GM13976 (cell line): Measurements from ENCODE around the gene COBLL1.

Source experiments
- DNase-seq: peaks from one replicate; pipeline ENCODE4 v3.0.0; 2012; ENCODE audit warnings: low spot score
- in situ Hi-C: fragments of 300-500 bp; cut with MboI; formaldehyde crosslinking; loops from one replicate; pipeline ENCODE4 v1.12.0; 2022; ENCODE audit warnings: low sequenced_read_pairs, mixed read lengths, inconsistent platforms; ENCODE audit not compliant: unreplicated experiment
- TF ChIP-seq, protein P1 (sequence below): IDR thresholded peaks from 2 replicates; pipeline ENCODE4 v1.5.1; 2012; ENCODE audit warnings: borderline replicate concordance, mild to moderate bottlenecking; ENCODE audit not compliant: insufficient read depth; ENCODE audit errors: extremely low read depth, missing control alignments, control extremely low read depth

The COBLL1 gene

DNA sequence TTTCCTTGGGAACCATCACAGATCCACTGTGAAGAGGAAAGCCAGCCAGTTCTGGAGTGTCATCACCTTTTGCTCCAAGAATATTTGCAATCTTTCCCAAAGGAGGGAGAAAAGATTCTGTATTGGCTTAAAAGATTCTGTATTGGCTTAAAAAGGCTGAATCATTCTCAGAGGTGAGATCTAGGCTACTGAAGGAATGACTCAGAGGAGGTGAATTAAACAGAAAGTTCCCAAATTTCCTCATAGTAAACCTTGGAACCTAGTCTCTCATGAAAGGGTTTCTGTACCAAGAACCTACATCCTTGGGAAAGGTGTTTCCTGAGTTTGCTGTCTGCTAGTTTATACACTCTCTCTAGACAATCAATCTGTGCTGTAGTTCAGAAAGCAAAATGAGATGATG is 186.3 kb downstream of the COBLL1 start:
- no peak for DNase-seq
- in situ Hi-C loops = no loop called here
- TF ChIP-seq, protein P1, sequence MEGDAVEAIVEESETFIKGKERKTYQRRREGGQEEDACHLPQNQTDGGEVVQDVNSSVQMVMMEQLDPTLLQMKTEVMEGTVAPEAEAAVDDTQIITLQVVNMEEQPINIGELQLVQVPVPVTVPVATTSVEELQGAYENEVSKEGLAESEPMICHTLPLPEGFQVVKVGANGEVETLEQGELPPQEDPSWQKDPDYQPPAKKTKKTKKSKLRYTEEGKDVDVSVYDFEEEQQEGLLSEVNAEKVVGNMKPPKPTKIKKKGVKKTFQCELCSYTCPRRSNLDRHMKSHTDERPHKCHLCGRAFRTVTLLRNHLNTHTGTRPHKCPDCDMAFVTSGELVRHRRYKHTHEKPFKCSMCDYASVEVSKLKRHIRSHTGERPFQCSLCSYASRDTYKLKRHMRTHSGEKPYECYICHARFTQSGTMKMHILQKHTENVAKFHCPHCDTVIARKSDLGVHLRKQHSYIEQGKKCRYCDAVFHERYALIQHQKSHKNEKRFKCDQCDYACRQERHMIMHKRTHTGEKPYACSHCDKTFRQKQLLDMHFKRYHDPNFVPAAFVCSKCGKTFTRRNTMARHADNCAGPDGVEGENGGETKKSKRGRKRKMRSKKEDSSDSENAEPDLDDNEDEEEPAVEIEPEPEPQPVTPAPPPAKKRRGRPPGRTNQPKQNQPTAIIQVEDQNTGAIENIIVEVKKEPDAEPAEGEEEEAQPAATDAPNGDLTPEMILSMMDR = no peak

DNA sequence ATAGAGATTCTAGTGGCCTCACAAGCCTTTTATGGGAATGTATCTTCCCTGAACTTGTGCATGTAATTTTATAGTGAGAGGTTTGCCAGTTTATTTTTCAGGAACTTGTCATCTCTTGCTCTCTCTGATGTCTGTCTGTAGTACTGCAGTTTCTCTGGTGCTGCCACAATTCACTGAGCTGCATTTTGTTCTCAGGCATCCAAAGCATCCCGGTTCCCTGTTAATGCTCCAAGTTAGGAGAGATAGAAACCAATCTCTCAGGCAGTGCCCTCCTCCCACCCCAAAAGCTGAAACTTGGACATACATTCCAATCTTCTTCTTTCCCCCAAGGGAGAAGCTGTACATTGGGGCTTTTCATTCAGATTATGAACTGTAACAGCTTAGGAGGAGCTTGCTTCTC is 190.3 kb downstream of the COBLL1 start:
- in situ Hi-C loops = no loop called here

DNA sequence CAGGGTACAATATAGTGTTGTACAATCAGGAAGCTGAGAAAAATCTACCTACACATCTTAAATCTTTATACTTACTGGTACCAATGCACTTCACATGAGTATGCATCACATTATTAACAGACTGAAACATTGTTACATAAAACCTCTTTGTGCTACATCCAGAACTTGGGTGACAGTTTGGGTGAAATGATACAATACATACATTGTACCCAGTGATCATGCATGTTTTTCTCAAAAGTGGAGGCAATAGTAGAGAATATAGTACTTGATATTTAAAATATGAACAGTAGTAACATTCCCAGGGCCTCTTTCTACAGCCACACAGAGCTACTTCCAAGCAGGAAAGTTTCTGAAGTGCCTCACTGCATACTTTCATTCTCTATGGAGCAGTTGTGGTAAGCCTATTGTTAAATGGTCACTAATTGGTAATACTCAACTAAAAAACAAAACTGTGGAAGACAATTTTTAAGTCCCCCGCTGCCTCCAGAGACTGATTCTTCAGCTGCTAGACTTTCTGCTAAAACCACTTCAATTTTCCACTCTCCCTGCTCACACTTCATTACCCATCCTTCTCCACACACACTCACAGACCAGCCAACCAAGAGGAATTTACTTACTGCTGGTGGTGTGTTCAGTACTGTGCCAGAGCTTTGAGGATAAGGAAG is 197.5 kb downstream of the COBLL1 start:
- no peak for DNase-seq
- TF ChIP-seq, protein P1 = no peak
- in situ Hi-C loops = no loop called here

More for the DNA sequence above, 190.3 kb downstream of the COBLL1 start:
- DNase-seq = no peak
- TF ChIP-seq, protein P1 = no peak

DNA sequence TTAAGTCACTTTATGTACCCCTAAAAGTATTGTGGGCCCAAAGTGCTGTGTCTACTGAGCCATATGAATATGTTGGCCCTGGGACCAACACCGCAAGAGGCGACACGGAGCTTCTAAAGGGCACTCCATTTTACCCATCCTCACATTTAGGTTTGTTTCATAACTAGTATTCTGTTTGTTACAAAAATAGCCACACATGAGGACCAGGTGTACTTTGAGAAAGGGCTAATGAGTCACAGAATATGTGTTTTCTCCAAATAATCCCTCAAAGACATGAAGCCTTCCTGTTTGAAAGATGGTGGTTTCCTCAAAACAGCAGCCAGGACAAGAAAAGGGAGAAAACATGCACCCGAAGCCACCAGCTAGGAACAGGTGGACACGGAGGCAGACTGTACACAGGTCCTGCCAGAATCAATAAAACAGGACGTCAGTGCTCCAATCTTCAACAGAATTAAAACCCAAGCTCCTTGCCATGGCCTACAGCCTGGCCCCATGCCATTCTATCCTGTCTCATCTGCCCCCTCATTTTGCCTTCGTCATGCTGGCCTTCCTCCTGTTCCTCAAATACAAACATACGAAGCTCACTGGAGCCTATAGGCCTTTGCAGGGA is 198.6 kb downstream of the COBLL1 start:
- no peak for DNase-seq
- TF ChIP-seq, protein P1 = no peak
- in situ Hi-C loops = no loop called here

DNA sequence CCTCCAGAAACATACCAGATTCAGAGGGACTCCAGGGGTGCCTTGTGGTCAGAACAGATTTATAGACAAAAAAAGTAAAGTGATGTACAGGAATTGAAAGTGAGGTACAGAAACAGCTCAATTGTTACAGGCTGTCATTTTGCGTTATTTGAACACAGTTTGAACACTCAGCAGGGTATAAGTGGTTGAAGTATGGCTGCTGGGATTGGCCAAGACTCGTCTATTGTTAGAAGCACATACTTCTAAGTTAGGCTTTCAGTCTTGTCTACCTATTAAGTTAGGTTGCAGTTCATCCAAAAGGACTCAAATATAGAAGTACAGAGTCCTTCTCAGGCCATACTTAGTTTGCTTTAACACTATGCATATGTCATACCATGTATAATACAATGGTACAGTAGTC is 199.4 kb downstream of the COBLL1 start:
- TF ChIP-seq, protein P1 = no peak
- in situ Hi-C loops = no loop called here
- DNase-seq = no peak
